ENCODE results near the gene SPECC1L. TPM values are rescaled to one million over a fixed set of nuclear protein-coding genes. Genes with fewer than 3 reads are reported as not detected.

SPECC1L gene
- total and polyA plus RNA-seq, 5 donors from 2014 or later = 4.1 to 39.6 (median 5.8) TPM

DNA sequence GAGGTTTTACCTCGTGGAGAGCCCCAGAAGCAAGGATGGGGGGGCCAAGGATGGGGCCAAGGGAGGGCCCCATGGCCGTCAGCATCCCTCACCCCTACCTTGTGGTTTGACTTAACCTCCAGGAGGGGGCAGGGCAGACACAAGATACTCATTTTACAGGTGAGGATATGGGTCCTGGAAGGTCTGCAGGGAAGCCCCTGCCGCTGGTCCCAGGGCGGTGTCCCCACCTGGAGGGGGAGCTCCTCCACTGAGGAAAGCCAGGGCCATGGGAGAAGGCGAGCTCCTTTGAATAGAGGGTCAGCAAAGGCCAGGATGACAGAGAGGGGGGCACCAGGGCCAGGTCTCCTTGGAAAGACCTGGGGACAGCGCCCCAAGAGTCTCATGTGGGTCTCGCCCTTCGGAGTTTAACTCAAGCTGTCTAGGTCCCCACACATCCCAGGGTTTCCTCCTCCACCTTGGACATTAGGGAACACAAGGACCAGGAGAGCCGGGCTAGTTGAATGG is 150.8 kb downstream of the SPECC1L start:
- H3K4me3 Mint-ChIP-seq = peak overlapping the region; percentile 66 to 78 (median 68)
- H3K27me3 Mint-ChIP-seq = peaks cover 5% of the 10 kb centered on the region
- ATAC-seq (ENCODE audit: low read depth in 2 of 2) (peak; percentile 48 to 50), DNase-seq (peak; percentile 16 to 62 (median 49))
- no peaks in the 10 kb centered on the region for H3K36me3 ChIP-seq (ENCODE audit: control insufficient read depth, insufficient read depth, low read length)
- no peaks in the 10 kb centered on the region for H3K27me3 ChIP-seq (ENCODE audit: control insufficient read depth, insufficient read depth, low read length)
- H3K36me3 Mint-ChIP-seq = no peaks in the 10 kb centered on the region
- H3K4me3 ChIP-seq (ENCODE audit: low read depth, low read length) = no peak overlapping the region
- H3K9me3 ChIP-seq (ENCODE audit: control insufficient read depth in 2 of 2, low read length in 2 of 2) = no peaks in the 10 kb centered on the region
- H3K27ac ChIP-seq (ENCODE audit: insufficient read depth, low read length, poor library complexity, severe bottlenecking) = no peak overlapping the region
- peak overlapping the region; percentile 73 to 89 (median 83) for H3K27ac Mint-ChIP-seq
- H3K4me1 Mint-ChIP-seq = peaks cover 0 to 29% (median 15%) of the 10 kb centered on the region in 4 donors
- peaks cover 0 to 2% (median 0%) of the 10 kb centered on the region in 7 donors for H3K9me3 Mint-ChIP-seq
- peaks cover 36% of the 10 kb centered on the region for H3K4me1 ChIP-seq (ENCODE audit: control insufficient read depth, insufficient read depth, low read length, poor library complexity, severe bottlenecking)

DNA sequence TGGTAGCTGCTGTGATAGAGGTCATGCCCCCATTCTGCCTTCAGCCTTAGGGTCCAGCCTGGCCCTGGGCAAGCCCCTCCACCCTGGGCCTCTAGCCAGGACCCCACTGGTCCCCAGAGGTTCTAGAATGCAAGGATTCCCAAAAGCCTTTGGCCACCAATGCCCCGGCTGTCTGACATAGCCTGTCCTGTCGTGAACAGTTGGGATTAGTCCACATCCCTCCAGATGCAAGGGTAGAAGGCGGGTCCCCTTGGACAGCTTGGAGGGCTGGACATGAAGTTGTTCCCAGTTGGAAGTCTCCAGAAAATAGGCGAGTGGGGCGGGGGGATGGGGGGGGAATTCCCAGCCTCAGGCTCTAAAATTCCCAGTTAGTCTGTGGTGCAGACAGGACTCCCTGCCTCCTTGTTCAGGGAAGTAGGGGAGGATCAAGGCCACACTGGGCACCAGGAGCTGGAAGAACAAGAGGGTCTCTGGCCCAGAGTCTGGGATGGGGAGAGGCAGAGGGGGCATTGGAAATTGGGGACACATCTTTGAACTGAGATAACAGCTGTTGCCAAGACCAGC is 151.6 kb downstream of the SPECC1L start:
- H3K27me3 Mint-ChIP-seq = peaks cover 5% of the 10 kb centered on the region
- peaks cover 43% of the 10 kb centered on the region for H3K4me1 ChIP-seq (ENCODE audit: control insufficient read depth, insufficient read depth, low read length, poor library complexity, severe bottlenecking)
- H3K27ac ChIP-seq (ENCODE audit: insufficient read depth, low read length, poor library complexity, severe bottlenecking) = no peak overlapping the region
- H3K27me3 ChIP-seq (ENCODE audit: control insufficient read depth, insufficient read depth, low read length) = no peaks in the 10 kb centered on the region
- DNase-seq (no peak), ATAC-seq (ENCODE audit: low read depth in 2 of 2) (no peak)
- no peaks in the 10 kb centered on the region for H3K36me3 ChIP-seq (ENCODE audit: control insufficient read depth, insufficient read depth, low read length)
- no peaks in the 10 kb centered on the region for H3K36me3 Mint-ChIP-seq
- peak overlapping the region; percentile 70 to 86 (median 85) for H3K4me3 Mint-ChIP-seq
- peaks cover 0 to 2% (median 0%) of the 10 kb centered on the region in 7 donors for H3K9me3 Mint-ChIP-seq
- H3K4me3 ChIP-seq (ENCODE audit: low read depth, low read length) = no peak overlapping the region
- H3K27ac Mint-ChIP-seq = peak overlapping the region in 2 of 3 donors; percentile 56 to 92
- H3K9me3 ChIP-seq (ENCODE audit: control insufficient read depth in 2 of 2, low read length in 2 of 2) = no peaks in the 10 kb centered on the region
- H3K4me1 Mint-ChIP-seq = peaks cover 0 to 36% (median 18%) of the 10 kb centered on the region in 4 donors

GRCh38 chr22:24423519-24424000 is 152.9 kb downstream of the SPECC1L start:
- H3K4me1 Mint-ChIP-seq = peaks cover 5 to 46% (median 27%) of the 10 kb centered on the region in 4 donors
- peaks cover 0 to 2% (median 0%) of the 10 kb centered on the region in 7 donors for H3K9me3 Mint-ChIP-seq
- Histone ChIP-seq H3K27ac (ENCODE audit: insufficient read depth, low read length, poor library complexity, severe bottlenecking) (no peak overlapping the region), H3K36me3 (ENCODE audit: control insufficient read depth, insufficient read depth, low read length) (no peaks in the 10 kb centered on the region), H3K9me3 (ENCODE audit: control insufficient read depth in 2 of 2, low read length in 2 of 2) (no peaks in the 10 kb centered on the region), H3K4me1 (ENCODE audit: control insufficient read depth, insufficient read depth, low read length, poor library complexity, severe bottlenecking) (peaks cover 56% of the 10 kb centered on the region), H3K27me3 (ENCODE audit: control insufficient read depth, insufficient read depth, low read length) (no peaks in the 10 kb centered on the region), H3K4me3 (ENCODE audit: low read depth, low read length) (no peak overlapping the region)
- H3K27me3 Mint-ChIP-seq = peaks cover 8% of the 10 kb centered on the region
- no peak overlapping the region for H3K27ac Mint-ChIP-seq
- H3K36me3 Mint-ChIP-seq = no peaks in the 10 kb centered on the region
- ATAC-seq (ENCODE audit: low read depth in 2 of 2) (peak in 1 of 2 donors; percentile 10), DNase-seq (peak in 2 of 3 donors; percentile 55 to 59)
- H3K4me3 Mint-ChIP-seq = peak overlapping the region; percentile 51 to 86 (median 77)

GRCh38 chr22:24424001-24424900 is 153.6 kb downstream of the SPECC1L start:
- Histone ChIP-seq H3K9me3 (ENCODE audit: control insufficient read depth in 2 of 2, low read length in 2 of 2) (no peaks in the 10 kb centered on the region), H3K4me1 (ENCODE audit: control insufficient read depth, insufficient read depth, low read length, poor library complexity, severe bottlenecking) (peaks cover 63% of the 10 kb centered on the region), H3K27me3 (ENCODE audit: control insufficient read depth, insufficient read depth, low read length) (no peaks in the 10 kb centered on the region), H3K27ac (ENCODE audit: insufficient read depth, low read length, poor library complexity, severe bottlenecking) (peak overlapping the region; percentile 97), H3K4me3 (ENCODE audit: low read depth, low read length) (no peak overlapping the region), H3K36me3 (ENCODE audit: control insufficient read depth, insufficient read depth, low read length) (no peaks in the 10 kb centered on the region)
- Mint-ChIP-seq H3K9me3 (peaks cover 0 to 2% (median 0%) of the 10 kb centered on the region in 7 donors), H3K4me3 (peak overlapping the region in 3 of 4 donors; percentile 72 to 87 (median 80)), H3K27me3 (peaks cover 8% of the 10 kb centered on the region), H3K36me3 (no peaks in the 10 kb centered on the region), H3K4me1 (peaks cover 6 to 53% (median 33%) of the 10 kb centered on the region in 4 donors), H3K27ac (peak overlapping the region in 2 of 3 donors; percentile 54 to 67)
- DNase-seq (peak; percentile 30 to 58 (median 53)), ATAC-seq (ENCODE audit: low read depth in 2 of 2) (no peak)

DNA sequence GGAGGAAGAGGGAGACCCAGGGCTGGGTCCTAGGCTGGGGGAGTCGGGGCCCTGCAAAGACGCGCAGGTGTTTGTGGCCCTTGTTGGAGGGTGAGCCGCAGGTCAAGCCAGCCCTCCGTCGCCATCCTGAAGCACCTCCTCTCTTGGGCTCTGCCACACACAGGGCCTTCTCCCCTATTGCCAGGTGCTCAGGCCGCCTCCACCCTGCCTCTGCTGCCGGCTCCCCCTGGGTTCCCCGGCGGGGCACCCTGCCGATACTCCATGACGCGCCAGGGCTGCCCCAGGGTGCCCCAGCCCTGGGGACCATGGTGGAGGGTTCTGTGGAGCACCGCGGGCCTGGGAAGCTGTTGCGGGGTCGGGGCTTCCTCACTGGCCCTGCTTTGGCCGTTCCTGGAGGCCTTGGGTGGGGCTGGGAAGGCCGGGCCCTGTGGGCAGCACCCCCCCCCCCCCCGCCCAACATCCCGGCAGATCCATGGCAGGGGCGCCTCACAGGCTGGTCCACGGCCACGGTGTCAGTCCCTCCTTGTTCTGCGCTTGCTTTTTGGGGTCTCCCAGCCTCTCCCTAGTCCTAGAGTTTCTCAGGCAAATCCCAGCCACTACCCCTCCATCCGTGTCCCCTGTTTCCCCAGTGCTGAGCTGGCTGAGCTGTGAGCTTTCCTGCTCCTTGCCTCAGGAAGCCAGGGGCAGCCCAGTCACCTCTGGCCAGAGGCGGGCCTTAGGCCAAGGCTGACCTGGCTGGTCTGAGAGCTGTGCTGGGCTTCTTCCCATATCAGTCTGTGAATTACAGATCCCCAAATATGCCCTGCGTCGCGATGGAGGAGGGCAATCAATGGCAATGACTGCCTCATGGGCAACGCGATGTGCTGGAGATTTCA is 154.5 kb downstream of the SPECC1L start:
- Histone ChIP-seq H3K4me1 (ENCODE audit: control insufficient read depth, insufficient read depth, low read length, poor library complexity, severe bottlenecking) (peaks cover 72% of the 10 kb centered on the region), H3K4me3 (ENCODE audit: low read depth, low read length) (no peak overlapping the region)
- DNase-seq = no peak

GRCh38 chr22:24426436-24426835 is 155.8 kb downstream of the SPECC1L start:
- no peak for DNase-seq
- peak overlapping the region; percentile 91 to 98 (median 96) for H3K4me3 Mint-ChIP-seq
- H3K4me1 Mint-ChIP-seq = peaks cover 6 to 71% (median 39%) of the 10 kb centered on the region in 4 donors
- Histone ChIP-seq H3K4me1 (ENCODE audit: control insufficient read depth, insufficient read depth, low read length, poor library complexity, severe bottlenecking) (peaks cover 82% of the 10 kb centered on the region), H3K27me3 (ENCODE audit: control insufficient read depth, insufficient read depth, low read length) (no peaks in the 10 kb centered on the region), H3K4me3 (ENCODE audit: low read depth, low read length) (peak overlapping the region; percentile 47), H3K27ac (ENCODE audit: insufficient read depth, low read length, poor library complexity, severe bottlenecking) (peak overlapping the region; percentile 97), H3K9me3 (ENCODE audit: control insufficient read depth in 2 of 2, low read length in 2 of 2) (no peaks in the 10 kb centered on the region), H3K36me3 (ENCODE audit: control insufficient read depth, insufficient read depth, low read length) (no peaks in the 10 kb centered on the region)
- no peaks in the 10 kb centered on the region for H3K9me3 Mint-ChIP-seq
- ATAC-seq (ENCODE audit: low read depth in 2 of 2) = no peak
- H3K27ac Mint-ChIP-seq = peak overlapping the region; percentile 92 to 99 (median 96)
- peaks cover 2% of the 10 kb centered on the region for H3K36me3 Mint-ChIP-seq
- peaks cover 8% of the 10 kb centered on the region for H3K27me3 Mint-ChIP-seq

More for the DNA sequence above, 154.5 kb downstream of the SPECC1L start:
- ATAC-seq (ENCODE audit: low read depth in 2 of 2) = no peak
- H3K36me3 ChIP-seq (ENCODE audit: control insufficient read depth, insufficient read depth, low read length) = no peaks in the 10 kb centered on the region
- no peaks in the 10 kb centered on the region for H3K27me3 ChIP-seq (ENCODE audit: control insufficient read depth, insufficient read depth, low read length)
- peak overlapping the region; percentile 91 to 98 (median 96) for H3K4me3 Mint-ChIP-seq
- H3K27ac Mint-ChIP-seq = peak overlapping the region; percentile 92 to 99 (median 96)
- H3K27ac ChIP-seq (ENCODE audit: insufficient read depth, low read length, poor library complexity, severe bottlenecking) = peak overlapping the region; percentile 97
- peaks cover 6 to 62% (median 36%) of the 10 kb centered on the region in 4 donors for H3K4me1 Mint-ChIP-seq
- H3K9me3 ChIP-seq (ENCODE audit: control insufficient read depth in 2 of 2, low read length in 2 of 2) = no peaks in the 10 kb centered on the region
- H3K27me3 Mint-ChIP-seq = peaks cover 8% of the 10 kb centered on the region
- no peaks in the 10 kb centered on the region for H3K9me3 Mint-ChIP-seq
- H3K36me3 Mint-ChIP-seq = no peaks in the 10 kb centered on the region
